Gastroesophageal sphincter (tissue), 3 donors: ENCODE data around the gene TPP2.

Source experiments
- CTCF ChIP-seq, 4 experiments: fragments of 200-600 bp in 2 of 4; fragments of 450-650 bp in 2 of 4; sonication (generic) in 1 of 4; IDR thresholded peaks; one replicate each; pipeline ENCODE4 v1.5.1; 2017 to 2019; ENCODE audit warnings: antibody characterized with exemption in 4 of 4, mild to moderate bottlenecking in 2 of 4, moderate library complexity in 2 of 4
- EP300 ChIP-seq: sonication (generic); formaldehyde crosslinking; IDR thresholded peaks from one replicate; pipeline ENCODE4 v1.6.1; 2017; ENCODE audit warnings: antibody characterized with exemption, mild to moderate bottlenecking

GRCh38 chr13:102682211-102682610 is 85.4 kb downstream of the TPP2 start:
- no peak for TF ChIP-seq EP300
- no peak for TF ChIP-seq CTCF (IDR thresholded peaks at IDR 0.05)
